NCI-H1092 (cell line): ENCODE measurements around the gene KY.
"Not testable (repeated sequence)": the region's sequence is repeated elsewhere in the genome, so short reads cannot be mapped to it uniquely, and the experiment has no call there.

Source experiments
- DNase-seq: peaks from one replicate; lab custom pipeline; 2025; lab: John Stamatoyannopoulos, UW

KY gene

GRCh38 chr3:134601539-134602439 lies 49.0 kb downstream of the KY start:
- DNase-seq, result peak; percentile 55

- DNase-seq, result peak; percentile 46
Observed at GRCh38 chr3:134600685-134601463, 49.9 kb downstream of the KY start.

- no peak for DNase-seq
Observed at GRCh38 chr3:134600206-134600605, 50.6 kb downstream of the KY start.

GRCh38 chr3:134598763-134599545 lies 51.9 kb downstream of the KY start:
- DNase-seq, result no peak

GRCh38 chr3:134597390-134597970 lies 53.3 kb downstream of the KY start:
- DNase-seq, result no peak

- DNase-seq, result not testable (repeated sequence)
Observed at GRCh38 chr3:134594986-134595385, 55.8 kb downstream of the KY start.

- peak; percentile 61 for DNase-seq
Observed at GRCh38 chr3:134594331-134594741, 56.5 kb downstream of the KY start.

GRCh38 chr3:134592806-134593205 lies 58.0 kb downstream of the KY start:
- no peak for DNase-seq

- DNase-seq, result no peak
Observed at GRCh38 chr3:134590766-134591165, 60.1 kb downstream of the KY start.

GRCh38 chr3:134579141-134579665 lies 71.6 kb downstream of the KY start:
- no peak for DNase-seq

- no peak for DNase-seq
Observed at GRCh38 chr3:134576831-134577230, 74.0 kb downstream of the KY start.

- no peak for DNase-seq
Observed at GRCh38 chr3:134576426-134576825, 74.4 kb downstream of the KY start.

- DNase-seq, result not testable (repeated sequence)
Observed at GRCh38 chr3:134569899-134570298, 80.9 kb downstream of the KY start.

- no peak for DNase-seq
Observed at GRCh38 chr3:134568790-134569189, 82.0 kb downstream of the KY start.

- no peak for DNase-seq
Observed at GRCh38 chr3:134567605-134568004, 83.2 kb downstream of the KY start.

GRCh38 chr3:134564991-134565390 lies 85.8 kb downstream of the KY start:
- DNase-seq, result no peak

- no peak for DNase-seq
Observed at GRCh38 chr3:134563601-134564000, 87.2 kb downstream of the KY start.

- no peak for DNase-seq
Observed at GRCh38 chr3:134562055-134562454, 88.8 kb downstream of the KY start.

- no peak for DNase-seq
Observed at GRCh38 chr3:134559591-134559990, 91.2 kb downstream of the KY start.
